HG03439 (cell line): ENCODE measurements around the gene B3GAT3.
"Not testable (repeated sequence)": the region's sequence is repeated elsewhere in the genome, so short reads cannot be mapped to it uniquely, and the experiment has no call there.

Experiments used
- ATAC-seq: cut with Tn5 transposase; IDR thresholded peaks from one replicate; pipeline ENCODE4 v1.9.1; 2021; ENCODE audit warnings: mild to moderate bottlenecking, moderate library complexity; ENCODE audit not compliant: unreplicated experiment

The B3GAT3 gene

GRCh38 chr11:62621567-62622470, at the start of gene B3GAT3:
Gene B3GAT3 (minus strand): TSS chr11:62621986. CDS start chr11:62621947, 39 bp downstream.
- ATAC-seq = peak; percentile 95

- ATAC-seq = peak; percentile 6
Observed at GRCh38 chr11:62671236-62671607, 49.4 kb upstream of the B3GAT3 start.

GRCh38 chr11:62669420-62670161, 47.8 kb upstream of the B3GAT3 start:
- ATAC-seq = no peak

DNA sequence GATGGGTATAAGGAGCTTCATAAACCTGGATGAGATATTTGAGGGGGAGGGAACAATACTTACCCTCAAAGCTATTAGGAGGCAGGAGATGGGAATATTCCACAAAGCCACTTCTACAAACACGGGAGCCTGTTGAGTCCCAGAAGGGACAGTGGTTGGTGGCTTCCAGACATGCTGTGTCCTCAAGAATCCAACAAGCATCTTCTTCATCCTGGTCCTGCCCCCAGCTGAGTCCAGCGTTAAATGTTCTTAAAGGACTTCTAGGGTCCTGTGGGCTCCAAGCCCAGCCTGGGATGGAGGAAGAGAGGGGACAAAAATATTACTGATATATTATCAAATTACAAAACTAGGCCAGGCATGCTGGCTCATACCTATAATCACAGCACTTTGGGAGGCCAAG, 45.7 kb upstream of the B3GAT3 start:
- ATAC-seq = no peak

- no peak for ATAC-seq
Observed at GRCh38 chr11:62666259-62666926, 44.6 kb upstream of the B3GAT3 start.

- peak; percentile 25 for ATAC-seq
Observed at GRCh38 chr11:62665599-62666258, 43.9 kb upstream of the B3GAT3 start.

GRCh38 chr11:62665075-62665598, 43.4 kb upstream of the B3GAT3 start, which contains the start of the genes C11orf98 and CSKMT:
Gene C11orf98 (minus strand): TSS chr11:62665210. CDS start chr11:62665169, 41 bp downstream.
Gene CSKMT (plus strand): TSS chr11:62665312. CDS start chr11:62665880, 568 bp downstream.
- peak; percentile 81 for ATAC-seq

GRCh38 chr11:62664405-62665074, 42.8 kb upstream of the B3GAT3 start:
- ATAC-seq = peak; percentile 28

- no peak for ATAC-seq
Observed at GRCh38 chr11:62656796-62657429, 35.1 kb upstream of the B3GAT3 start.

- ATAC-seq = no peak
Observed at GRCh38 chr11:62654297-62654696, 32.5 kb upstream of the B3GAT3 start.

GRCh38 chr11:62652161-62653006, 30.6 kb upstream of the B3GAT3 start:
- peak; percentile 22 for ATAC-seq

DNA sequence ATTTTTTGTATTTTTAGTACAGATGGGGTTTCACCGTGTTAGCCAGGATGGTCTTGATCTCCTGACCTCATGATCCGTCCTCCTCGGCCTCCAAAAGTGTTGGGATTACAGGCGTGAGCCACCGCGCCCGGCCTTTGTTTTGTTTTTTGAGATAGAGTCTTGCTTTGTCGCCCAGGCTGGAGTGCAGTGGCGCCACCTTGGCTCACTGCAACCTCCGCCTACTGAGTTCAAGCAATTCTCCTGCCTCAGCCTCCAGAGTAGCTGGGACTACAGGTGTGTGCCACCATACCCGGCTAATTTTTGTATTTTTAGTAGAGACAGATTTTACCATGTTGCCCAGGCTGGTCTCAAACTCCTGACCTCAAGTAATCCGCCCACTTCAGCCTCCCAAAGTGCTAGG, 28.5 kb upstream of the B3GAT3 start:
- ATAC-seq = not testable (repeated sequence)

DNA sequence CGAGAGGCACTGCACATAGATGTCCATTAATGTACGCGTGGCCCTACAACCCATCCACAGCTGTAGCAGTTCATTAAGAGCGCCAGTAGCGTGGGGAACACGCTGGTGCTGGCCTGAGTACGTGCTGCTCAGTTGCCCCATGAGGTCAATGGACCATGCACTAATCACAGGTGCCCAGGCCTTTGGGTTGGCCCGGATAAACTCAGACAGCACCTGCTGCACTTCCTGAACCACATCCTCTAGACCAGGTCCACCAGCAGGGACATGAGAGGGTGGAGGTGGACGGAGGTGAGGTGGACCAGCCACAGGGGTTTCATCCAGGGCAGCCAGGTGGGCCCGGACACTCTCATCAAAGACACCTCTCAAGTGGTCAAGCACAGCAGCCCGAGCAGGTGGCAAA, 27.7 kb upstream of the B3GAT3 start:
- no peak for ATAC-seq

- no peak for ATAC-seq
Observed at GRCh38 chr11:62648967-62649364, 27.2 kb upstream of the B3GAT3 start.

DNA sequence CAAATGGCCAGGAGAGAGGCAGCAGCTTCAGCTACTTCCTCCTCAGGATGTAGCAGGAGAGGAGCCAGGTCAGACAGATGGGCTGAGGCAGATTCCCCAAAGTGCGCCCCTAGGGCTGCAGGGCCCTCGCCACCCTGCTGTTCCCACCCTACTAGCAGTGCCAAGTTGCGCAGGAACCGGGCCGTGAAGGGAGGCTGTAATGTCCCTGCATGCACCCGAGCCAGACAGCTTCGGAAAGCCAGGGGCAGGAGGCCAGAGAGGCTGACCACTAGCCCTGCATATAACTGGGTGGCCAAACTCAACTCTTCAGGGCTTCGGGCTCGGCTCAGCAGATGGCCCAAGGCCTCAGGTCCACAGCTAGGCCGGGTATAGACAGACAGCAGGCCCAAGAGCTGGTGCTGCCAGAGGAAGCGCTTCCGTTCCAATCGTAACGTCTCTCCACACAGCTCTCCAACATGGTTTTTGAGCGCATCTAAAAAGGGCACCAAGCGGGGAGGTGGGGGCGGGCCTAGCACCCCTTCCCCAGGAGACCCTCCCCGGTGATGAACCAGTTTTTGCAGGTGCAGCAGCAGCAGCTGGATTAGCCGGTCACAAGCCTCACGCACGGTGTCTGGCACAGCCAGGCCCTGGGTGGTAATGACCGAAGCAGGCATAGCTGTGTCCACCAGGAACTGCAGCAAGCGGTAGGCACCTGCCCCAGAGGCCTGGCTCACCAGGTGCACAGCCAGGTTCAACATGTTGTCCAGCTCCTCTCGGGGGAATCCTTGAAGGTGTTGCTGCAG, 26.6 kb upstream of the B3GAT3 start:
- ATAC-seq = no peak

GRCh38 chr11:62647609-62648005, 25.8 kb upstream of the B3GAT3 start:
- ATAC-seq = no peak

GRCh38 chr11:62646825-62647608, 25.2 kb upstream of the B3GAT3 start:
- ATAC-seq = no peak
